DOHH2 (cell line): ENCODE data around the gene A4GALT.

Source experiments
- H3F3A ChIP-seq: fragments of 200-600 bp; sonication (generic), shearing (Covaris generic); 2 replicates; pipeline ENCODE4 v1.6.0; 2016; ENCODE audit warnings: antibody characterized with exemption, mild to moderate bottlenecking; ENCODE audit not compliant: control insufficient read depth, insufficient read depth
- H3K27ac ChIP-seq: fragments of 200-600 bp; sonication (generic); 2 replicates; pipeline ENCODE4 v1.5.1; 2014; ENCODE audit warnings: low read depth, mild to moderate bottlenecking, low read length, moderate library complexity
- H3K27me3 ChIP-seq: fragments of 200-600 bp; sonication (generic); 2 replicates; pipeline ENCODE4 v1.6.1; 2014; ENCODE audit warnings: mild to moderate bottlenecking, low read length, mixed read lengths; ENCODE audit not compliant: control insufficient read depth
- H3K36me3 ChIP-seq: fragments of 200-600 bp; sonication (generic); 2 replicates; pipeline ENCODE4 v1.6.1; 2014; ENCODE audit warnings: mild to moderate bottlenecking, low read length, moderate library complexity, mixed read lengths; ENCODE audit not compliant: control insufficient read depth
- H3K4me1 ChIP-seq: fragments of 200-600 bp; sonication (generic); 2 replicates; pipeline ENCODE4 v1.6.1; 2014; ENCODE audit warnings: mild to moderate bottlenecking, low read length, mixed read lengths; ENCODE audit not compliant: control insufficient read depth
- H3K4me2 ChIP-seq: fragments of 200-600 bp; sonication (generic); 2 replicates; pipeline ENCODE4 v1.6.0; 2014; ENCODE audit warnings: mild to moderate bottlenecking, low read length, moderate library complexity
- H3K4me3 ChIP-seq: fragments of 200-600 bp; sonication (generic); 2 replicates; pipeline ENCODE4 v1.5.1; 2014; ENCODE audit warnings: mild to moderate bottlenecking, low read length, mixed read lengths
- H3K79me2 ChIP-seq: fragments of 200-600 bp; sonication (generic); 2 replicates; pipeline ENCODE4 v1.6.1; 2014; ENCODE audit warnings: mild to moderate bottlenecking, low read length, mixed read lengths; ENCODE audit not compliant: control insufficient read depth
- H3K9me2 ChIP-seq: fragments of 200-600 bp; sonication (generic); replicated peaks from 2 replicates; pipeline ENCODE4 v1.6.1; 2014; ENCODE audit warnings: mild to moderate bottlenecking, low read length, mixed read lengths; ENCODE audit not compliant: control insufficient read depth
- H3K9me3 ChIP-seq: fragments of 200-600 bp; sonication (generic); 2 replicates; pipeline ENCODE4 v1.6.1; 2014; ENCODE audit warnings: antibody characterized with exemption, low read length, mixed read lengths; ENCODE audit not compliant: control insufficient read depth, insufficient read depth
- H4K20me1 ChIP-seq: fragments of 200-600 bp; sonication (generic); 2 replicates; pipeline ENCODE4 v1.6.0; 2014; ENCODE audit warnings: low read depth, mild to moderate bottlenecking, antibody characterized with exemption, low read length, moderate library complexity; ENCODE audit not compliant: control insufficient read depth, insufficient read depth
- EZH2phosphoT487 ChIP-seq: fragments of 200-600 bp; sonication (generic); IDR thresholded peaks from 2 replicates; pipeline ENCODE4 v1.6.1; 2017; ENCODE audit warnings: borderline replicate concordance, mild to moderate bottlenecking, antibody characterized with exemption, low read length, moderate library complexity, mixed read lengths
- TF ChIP-seq, protein P1 (sequence below): fragments of 200-600 bp; sonication (generic); IDR thresholded peaks from one replicate; pipeline ENCODE4 v1.5.1; 2014; ENCODE audit warnings: antibody characterized with exemption, mild to moderate bottlenecking, low read depth, low read length; ENCODE audit not compliant: poor library complexity, severe bottlenecking

Gene A4GALT

DNA sequence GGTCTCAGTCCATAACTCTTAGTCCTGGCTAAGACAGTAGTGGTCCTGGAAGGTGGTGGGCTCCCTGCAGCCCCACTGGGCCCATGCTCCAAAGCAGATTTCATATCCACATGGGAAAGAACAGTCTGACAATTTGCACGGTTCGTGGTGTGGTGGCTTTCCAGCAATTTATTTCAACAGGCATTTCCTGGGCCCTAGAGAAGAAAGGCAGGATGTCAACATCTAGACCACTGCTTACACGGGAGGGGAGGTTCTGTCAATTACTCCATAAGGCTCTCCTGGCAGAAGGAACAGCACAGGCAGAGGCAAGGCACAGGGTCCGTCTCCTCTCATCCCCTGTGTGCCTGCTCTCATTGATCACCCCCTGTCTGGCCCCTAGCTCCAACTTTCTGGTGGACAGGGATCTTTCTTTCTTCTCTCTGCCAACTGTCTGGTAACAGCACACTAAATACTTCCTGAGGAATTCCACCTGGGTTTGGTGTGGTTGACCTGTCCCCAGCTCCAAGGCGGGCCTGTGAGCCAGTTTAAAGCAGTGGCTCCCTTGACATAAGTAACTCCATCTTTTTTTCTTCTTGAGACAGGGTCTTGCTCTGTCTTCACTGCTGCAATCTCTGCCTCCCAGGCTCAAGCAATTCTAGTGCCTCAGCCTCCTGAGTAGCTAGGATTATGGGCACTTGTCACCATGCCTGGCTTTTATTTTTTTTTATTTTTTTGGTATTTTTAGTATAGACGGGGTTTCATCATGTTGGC is 5.1 kb upstream of the A4GALT start:
- Histone ChIP-seq H3K4me1 (peaks cover 28% of the 10 kb centered on the region), H3K36me3 (no peaks in the 10 kb centered on the region)

DNA sequence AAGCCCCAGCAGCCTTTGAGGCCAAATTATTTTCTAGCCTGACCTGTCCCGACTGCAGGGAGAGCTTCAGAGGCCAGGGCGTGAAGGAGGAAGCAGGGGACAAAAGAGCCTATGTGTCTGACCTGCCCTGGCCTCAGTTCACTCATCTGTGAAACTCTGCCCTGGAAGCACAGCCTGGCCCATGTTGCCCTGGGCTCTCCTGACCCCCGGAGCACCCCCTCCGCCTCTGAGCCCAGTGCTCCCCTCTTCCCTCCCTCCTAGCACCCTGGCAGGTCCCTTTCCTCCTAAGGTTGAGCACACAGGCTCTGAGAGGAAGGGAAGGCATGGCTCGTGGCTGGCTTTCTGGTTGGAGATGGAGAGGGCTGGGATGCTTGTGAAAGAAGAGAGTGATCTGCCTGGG is 3.4 kb upstream of the A4GALT start:
- Histone ChIP-seq H3F3A (peaks cover 6% of the 10 kb centered on the region), H3K9me3 (no peaks in the 10 kb centered on the region), H4K20me1 (no peaks in the 10 kb centered on the region; the same call in 1 of the 2 replicates), H3K27ac (no peak overlapping the region), H3K4me1 (peaks cover 40% of the 10 kb centered on the region), H3K4me2 (no peak overlapping the region), H3K36me3 (peaks cover under 1% of the 10 kb centered on the region; the same call in 1 of the 2 replicates), H3K79me2 (peaks cover 12% of the 10 kb centered on the region), H3K9me2 (no peaks in the 10 kb centered on the region), H3K27me3 (peaks cover 17% of the 10 kb centered on the region), H3K4me3 (no peak overlapping the region)
- TF ChIP-seq EZH2phosphoT487: no peak

More for the DNA sequence above, 5.1 kb upstream of the A4GALT start:
- no peak for TF ChIP-seq EZH2phosphoT487
- TF ChIP-seq, protein P1, sequence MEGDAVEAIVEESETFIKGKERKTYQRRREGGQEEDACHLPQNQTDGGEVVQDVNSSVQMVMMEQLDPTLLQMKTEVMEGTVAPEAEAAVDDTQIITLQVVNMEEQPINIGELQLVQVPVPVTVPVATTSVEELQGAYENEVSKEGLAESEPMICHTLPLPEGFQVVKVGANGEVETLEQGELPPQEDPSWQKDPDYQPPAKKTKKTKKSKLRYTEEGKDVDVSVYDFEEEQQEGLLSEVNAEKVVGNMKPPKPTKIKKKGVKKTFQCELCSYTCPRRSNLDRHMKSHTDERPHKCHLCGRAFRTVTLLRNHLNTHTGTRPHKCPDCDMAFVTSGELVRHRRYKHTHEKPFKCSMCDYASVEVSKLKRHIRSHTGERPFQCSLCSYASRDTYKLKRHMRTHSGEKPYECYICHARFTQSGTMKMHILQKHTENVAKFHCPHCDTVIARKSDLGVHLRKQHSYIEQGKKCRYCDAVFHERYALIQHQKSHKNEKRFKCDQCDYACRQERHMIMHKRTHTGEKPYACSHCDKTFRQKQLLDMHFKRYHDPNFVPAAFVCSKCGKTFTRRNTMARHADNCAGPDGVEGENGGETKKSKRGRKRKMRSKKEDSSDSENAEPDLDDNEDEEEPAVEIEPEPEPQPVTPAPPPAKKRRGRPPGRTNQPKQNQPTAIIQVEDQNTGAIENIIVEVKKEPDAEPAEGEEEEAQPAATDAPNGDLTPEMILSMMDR: no peak
- no peak overlapping the region for H3K4me3 ChIP-seq
- peaks cover 15% of the 10 kb centered on the region for H3K27me3 ChIP-seq
- H3F3A ChIP-seq: no peaks in the 10 kb centered on the region
- H3K79me2 ChIP-seq: no peaks in the 10 kb centered on the region
- no peak overlapping the region for H3K4me2 ChIP-seq
- no peak overlapping the region for H3K27ac ChIP-seq
- H3K9me2 ChIP-seq: no peaks in the 10 kb centered on the region
- no peaks in the 10 kb centered on the region for H4K20me1 ChIP-seq
- no peaks in the 10 kb centered on the region for H3K9me3 ChIP-seq

DNA sequence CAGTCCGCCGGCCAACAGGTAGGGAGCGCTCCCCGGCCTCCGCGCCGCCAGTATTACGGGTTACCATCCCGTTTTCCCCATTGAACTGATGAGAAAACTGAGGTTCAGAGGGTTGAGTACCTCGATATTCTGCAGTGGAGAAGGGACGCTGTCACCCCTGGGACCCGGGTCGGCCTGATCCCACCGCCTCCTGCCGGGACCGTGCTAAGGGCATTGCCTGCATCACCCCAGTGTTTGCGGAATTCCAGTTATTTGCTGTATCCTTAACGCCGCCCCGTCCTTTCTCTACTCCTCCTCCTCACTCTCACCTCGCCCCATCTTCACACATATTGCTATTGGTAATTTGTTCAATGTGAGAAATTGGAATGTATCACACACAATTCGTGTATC is 370 bp upstream of the A4GALT start:
- Histone ChIP-seq H3K4me1 (peaks cover 52% of the 10 kb centered on the region), H4K20me1 (no peaks in the 10 kb centered on the region; the same call in 1 of the 2 replicates), H3K4me2 (peak overlapping the region; percentile 48), H3K4me3 (peak overlapping the region; percentile 52), H3K9me3 (no peaks in the 10 kb centered on the region), H3K9me2 (no peaks in the 10 kb centered on the region), H3K36me3 (peaks cover 8% of the 10 kb centered on the region), H3F3A (peaks cover 32% of the 10 kb centered on the region), H3K27ac (no peak overlapping the region), H3K79me2 (peaks cover 24% of the 10 kb centered on the region), H3K27me3 (peaks cover 17% of the 10 kb centered on the region)
- TF ChIP-seq, protein P1: no peak
- TF ChIP-seq EZH2phosphoT487: no peak; the same call in 1 of the 2 replicates

DNA sequence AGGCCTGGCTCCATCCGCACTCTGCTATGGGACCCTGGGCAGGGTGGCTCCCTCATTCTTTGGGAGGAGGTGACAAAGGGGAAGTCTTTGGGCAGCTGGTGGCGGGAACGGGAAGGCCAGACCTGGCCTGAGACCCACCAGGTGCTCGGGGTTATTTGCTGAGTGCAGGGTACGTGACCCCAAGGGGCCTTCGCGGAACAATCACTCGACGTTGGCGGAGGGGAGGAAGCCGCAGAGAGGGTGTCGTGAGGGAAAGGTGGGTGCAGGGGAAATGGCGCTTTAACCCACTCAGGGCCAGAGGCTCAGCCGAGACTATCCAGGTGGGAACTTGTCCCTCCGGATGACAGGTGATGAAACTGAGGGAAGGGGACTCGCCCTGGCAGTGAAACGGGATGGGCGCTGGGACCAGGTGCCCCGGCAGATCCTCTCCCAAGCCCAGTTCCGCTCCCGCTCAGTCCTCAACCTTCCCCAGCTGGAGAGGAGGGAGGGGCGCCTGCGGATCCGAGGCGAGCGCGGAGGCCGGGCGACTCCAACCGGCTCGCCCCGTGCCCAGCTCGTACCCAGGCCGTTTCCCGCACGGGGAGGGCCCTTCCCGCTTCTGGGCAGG is 911 bp downstream of the A4GALT start:
- H3K79me2 ChIP-seq: peaks cover 34% of the 10 kb centered on the region
- TF ChIP-seq, protein P1: no peak
- no peak for TF ChIP-seq EZH2phosphoT487

More for the DNA sequence above, 911 bp downstream of the A4GALT start:
- H3K36me3 ChIP-seq: peaks cover 10% of the 10 kb centered on the region
- H3K4me3 ChIP-seq: peak overlapping the region; percentile 71
- H3K9me3 ChIP-seq: no peaks in the 10 kb centered on the region
- peaks cover 17% of the 10 kb centered on the region for H3K27me3 ChIP-seq
- H3F3A ChIP-seq: peaks cover 33% of the 10 kb centered on the region
- no peaks in the 10 kb centered on the region for H3K9me2 ChIP-seq
- H3K27ac ChIP-seq: peak overlapping the region; percentile 97
- H3K4me1 ChIP-seq: peaks cover 65% of the 10 kb centered on the region
- peak overlapping the region; percentile 85 for H3K4me2 ChIP-seq
- no peaks in the 10 kb centered on the region; the same call in 1 of the 2 replicates for H4K20me1 ChIP-seq
